NCI-H748 (cell line): ENCODE data around the gene PTPRC.

Experiments used
- DNase-seq: peaks from one replicate; lab custom pipeline; 2025; ENCODE audit not compliant: unreplicated experiment; lab: John Stamatoyannopoulos, UW

Gene PTPRC

DNA sequence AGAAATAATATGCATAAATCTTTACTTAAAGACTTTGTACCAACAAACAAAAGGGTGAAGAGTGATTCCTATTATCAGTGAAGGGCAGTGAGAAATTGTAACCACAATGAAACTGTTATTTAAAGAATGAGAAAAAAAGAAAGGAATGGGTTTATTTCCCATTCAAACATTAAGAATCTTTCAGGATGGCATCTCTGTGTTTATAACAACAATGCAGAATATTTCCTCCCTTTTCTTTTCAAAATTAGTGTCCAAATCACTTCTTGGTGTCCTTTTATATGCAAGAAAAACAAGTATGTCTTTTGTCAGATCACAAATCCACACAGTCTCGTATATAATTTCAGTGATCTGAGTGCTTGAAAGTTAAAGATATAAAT is 61.2 kb downstream of the PTPRC start:
- DNase-seq: no peak

- DNase-seq: no peak
Measured at GRCh38 chr1:198700396-198700795, 61.6 kb downstream of the PTPRC start.

- DNase-seq: peak; percentile 36
Measured at GRCh38 chr1:198701250-198701649, 62.4 kb downstream of the PTPRC start.

DNA sequence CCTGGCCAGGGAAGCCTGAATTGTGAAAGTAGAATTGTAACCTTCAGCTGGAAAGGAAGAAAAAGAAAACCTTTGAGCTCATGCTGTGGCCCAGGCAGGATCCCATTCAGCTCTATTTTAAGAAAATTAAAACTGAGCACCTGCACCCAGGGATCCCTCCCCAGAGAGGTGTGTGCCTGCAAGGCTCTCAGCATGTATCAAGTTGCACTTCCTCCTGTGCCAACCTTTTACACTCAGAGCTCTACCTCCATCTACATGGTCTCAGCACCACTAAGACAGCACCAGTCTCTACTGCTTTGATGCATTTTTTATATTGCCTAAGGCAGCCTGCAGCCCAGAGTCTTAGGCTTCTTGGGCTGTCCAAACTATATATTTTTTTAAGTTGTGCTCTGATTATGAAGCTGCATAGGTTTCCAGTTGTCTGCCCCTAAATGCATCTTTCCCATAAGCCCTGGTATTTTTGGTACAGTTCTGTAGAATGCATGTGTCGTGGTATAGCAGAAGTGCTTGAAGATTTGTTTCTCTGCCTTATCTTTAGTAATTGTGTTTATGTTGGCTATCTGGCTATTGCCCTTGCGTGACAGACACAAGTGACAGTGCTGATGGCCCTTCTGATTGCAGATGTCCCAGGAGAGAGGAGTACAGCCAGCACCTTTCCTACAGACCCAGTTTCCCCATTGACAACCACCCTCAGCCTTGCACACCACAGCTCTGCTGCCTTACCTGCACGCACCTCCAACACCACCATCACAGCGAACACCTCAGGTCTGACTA is 63.1 kb downstream of the PTPRC start:
- no peak for DNase-seq

DNA sequence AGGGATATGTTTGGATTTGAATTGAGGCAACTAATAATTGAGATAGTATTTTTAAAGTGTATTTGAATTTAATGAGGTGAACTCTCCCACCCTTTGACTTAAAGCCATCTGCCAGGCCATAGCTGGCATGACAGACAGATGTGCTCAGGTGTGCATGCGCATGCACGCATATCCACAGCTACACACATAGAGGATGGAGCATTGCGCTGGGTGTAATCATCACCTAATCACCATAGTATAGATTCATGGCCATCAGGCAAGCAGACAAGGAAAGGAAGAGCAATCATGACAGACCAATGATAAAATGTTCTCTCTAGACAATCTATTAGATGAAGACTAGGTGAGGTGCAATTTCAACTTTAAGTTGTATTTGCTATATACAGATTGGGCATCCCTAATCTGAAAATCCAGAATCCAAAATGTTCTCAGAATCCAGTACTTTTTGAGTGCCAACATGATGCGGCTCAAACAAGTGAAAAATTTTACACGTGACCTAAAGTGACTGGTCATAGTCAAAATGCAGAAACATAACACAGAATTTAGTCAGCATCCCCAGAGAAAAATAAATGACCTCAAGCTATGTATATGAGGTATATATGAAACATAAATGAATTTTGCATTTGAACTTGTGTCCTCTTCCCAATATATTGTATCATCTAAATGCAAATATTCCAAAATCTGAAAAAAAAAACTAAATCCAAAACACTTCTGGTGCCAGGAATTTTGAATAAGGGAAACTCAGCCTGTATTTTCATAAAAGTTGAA is 70.1 kb downstream of the PTPRC start:
- DNase-seq: no peak

DNA sequence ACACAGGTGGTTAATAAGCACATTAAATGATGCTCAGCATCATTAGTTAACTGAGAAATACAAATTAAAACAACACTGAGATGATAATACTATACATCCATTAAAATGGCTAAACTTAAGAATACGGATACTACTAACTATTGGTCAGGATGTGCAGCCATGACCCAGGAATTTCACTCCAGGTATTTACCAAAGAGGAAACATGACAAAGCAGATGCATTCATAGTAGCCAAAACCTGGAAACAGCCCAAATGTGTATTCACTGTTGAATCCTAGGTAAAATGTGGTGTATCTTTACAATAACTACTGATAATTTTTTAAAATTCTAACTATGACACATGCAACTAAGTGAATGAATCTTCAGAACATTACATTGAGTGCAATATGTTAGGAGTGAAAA is 73.0 kb downstream of the PTPRC start:
- DNase-seq: no peak

- DNase-seq: no peak
Measured at GRCh38 chr1:198713081-198713480, 74.2 kb downstream of the PTPRC start.

DNA sequence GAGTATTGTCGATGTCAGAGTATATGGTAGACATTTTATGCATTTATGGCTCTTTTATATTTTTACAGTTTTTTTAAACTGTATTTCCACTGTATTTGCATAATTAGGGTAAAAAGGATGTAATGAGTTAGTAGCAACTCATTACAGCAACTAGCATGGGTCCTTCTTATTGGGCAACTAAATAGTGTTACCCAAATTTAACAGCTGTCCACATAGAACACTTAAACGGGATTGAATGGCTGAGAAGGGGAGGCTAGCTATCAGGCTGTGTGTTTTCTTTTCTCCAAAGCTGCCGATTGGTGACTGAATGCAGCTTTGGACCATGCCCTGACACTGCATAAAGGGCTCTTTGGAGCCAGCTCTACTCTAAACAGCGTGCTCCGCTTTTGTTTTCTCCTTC is 75.4 kb downstream of the PTPRC start:
- no peak for DNase-seq

GRCh38 chr1:198716051-198716450 is 77.2 kb downstream of the PTPRC start:
- DNase-seq: no peak

GRCh38 chr1:198717510-198717909 is 78.7 kb downstream of the PTPRC start:
- no peak for DNase-seq

DNA sequence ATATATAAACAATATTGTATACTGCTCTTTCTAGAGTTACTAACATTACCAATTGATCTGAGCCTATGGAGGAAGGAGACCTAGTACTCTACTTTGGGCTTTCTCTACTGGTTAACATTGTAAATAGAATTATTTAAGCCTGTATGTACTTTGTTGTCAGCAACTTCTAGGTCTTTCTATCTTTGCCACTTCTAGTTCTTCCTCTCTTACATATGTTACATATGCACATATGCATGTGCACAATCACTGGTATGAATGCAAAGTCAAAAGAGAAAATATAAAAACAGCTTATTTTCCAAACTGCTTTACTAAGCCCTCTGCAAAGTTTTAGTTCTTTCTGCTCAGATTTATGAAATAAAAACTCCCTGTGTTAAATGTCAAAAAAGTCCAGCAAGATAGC is 84.3 kb downstream of the PTPRC start:
- DNase-seq: no peak

DNA sequence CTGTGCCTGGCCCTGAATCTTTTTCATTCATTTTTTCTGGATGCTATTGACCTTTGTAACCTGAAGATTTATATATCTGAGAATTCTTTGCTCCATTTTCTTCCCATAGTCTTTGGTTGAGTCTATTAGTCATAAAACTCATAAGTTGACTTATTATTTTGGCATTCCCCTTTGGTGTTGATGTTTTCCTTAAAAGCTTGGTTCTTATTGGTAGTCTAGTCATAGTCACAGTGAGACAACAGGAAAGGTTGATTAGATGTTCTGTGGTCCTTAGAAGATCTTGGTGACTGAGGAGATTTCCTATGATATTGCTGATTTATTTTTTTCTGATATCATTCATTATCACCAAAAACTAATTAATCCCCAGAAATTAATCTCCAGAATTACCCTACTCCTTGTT is 86.2 kb downstream of the PTPRC start:
- no peak for DNase-seq

- DNase-seq: no peak
Measured at GRCh38 chr1:198726455-198726854, 87.6 kb downstream of the PTPRC start.

DNA sequence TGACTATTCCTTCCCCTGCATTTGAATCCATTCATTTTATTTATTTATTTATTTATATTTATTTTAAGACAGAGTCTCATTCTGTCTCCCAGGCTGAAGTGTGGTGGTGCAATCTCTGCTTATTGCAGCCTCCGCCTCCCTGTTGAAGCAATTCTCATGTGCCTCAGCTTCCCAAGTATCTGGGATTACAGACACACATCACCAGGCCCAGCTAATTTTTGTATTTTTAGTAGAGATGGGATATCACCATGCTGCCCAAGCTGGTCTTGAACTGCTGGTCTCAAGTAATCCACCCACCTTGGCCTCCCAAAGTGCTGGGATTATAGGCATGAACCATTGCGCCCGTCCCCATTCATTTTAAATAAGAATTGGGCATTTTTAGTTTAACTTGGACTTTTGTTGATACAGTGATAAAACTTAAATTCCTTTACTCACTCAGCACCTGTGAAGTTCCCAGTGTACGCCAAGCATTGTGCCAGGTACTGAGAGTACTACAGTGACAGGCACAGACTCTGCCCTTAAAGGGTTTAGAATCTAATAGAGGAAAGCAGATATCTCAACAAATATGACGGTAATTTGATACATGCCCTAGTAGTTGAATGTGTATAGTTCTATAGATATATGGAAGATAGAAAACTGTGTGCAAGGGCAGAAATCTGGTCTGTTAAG is 90.5 kb downstream of the PTPRC start:
- DNase-seq: no peak

GRCh38 chr1:198730952-198731351 is 92.1 kb downstream of the PTPRC start:
- DNase-seq: no peak

GRCh38 chr1:198734323-198735008 is 95.6 kb downstream of the PTPRC start:
- DNase-seq: no peak

DNA sequence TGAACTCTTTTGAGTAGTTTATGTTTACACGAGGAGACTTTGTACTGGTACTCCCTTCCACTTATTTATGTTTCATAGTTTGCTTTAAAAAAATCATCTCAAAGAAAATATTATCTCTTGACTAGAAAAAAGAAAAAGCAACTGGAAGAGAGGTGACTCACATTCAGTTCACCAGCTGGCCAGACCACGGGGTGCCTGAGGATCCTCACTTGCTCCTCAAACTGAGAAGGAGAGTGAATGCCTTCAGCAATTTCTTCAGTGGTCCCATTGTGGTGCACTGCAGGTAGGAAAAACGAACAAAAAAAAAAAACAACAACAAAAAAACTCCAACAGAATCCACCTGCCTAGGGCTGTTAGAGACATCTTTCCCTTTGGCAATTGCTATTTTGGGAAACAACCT is 102.9 kb downstream of the PTPRC start:
- no peak for DNase-seq

DNA sequence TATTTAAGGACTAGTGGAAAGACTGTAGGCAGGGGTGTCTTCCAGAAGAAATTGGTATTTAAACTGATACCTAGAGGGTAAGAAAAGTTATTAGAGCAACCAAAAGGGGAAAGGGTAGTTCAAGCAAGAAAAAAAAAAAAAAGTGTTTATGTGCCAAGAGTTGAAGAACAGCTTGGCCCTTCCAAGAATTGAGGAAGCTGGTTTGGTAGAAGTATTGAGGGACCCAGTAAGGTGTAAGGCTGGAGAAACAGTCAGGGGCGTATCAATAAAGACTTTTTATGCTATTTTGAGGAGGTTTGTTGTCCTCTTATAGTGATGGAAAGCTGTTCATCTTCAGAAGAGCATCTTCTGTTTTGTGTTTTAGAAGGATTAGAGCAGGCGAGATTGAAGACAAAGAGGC is 108.3 kb downstream of the PTPRC start:
- no peak for DNase-seq

DNA sequence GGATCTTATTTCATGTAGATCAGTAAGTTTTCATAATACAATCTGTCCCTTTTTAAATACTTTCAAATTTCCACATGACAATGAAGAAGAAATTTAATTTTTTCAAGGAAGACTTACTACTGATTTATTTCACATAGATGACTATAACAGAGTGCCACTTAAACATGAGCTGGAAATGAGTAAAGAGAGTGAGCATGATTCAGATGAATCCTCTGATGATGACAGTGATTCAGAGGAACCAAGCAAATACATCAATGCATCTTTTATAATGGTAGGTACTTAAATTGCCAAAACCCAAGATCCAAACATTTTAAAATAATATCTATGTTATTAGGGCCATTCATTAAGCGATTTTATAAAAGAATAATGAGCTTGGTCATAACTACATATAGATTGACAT is 110.4 kb downstream of the PTPRC start:
- no peak for DNase-seq

- DNase-seq: no peak
Measured at GRCh38 chr1:198750081-198750480, 111.2 kb downstream of the PTPRC start.

- no peak for DNase-seq
Measured at GRCh38 chr1:198751741-198752140, 112.9 kb downstream of the PTPRC start.

- DNase-seq: no peak
Measured at GRCh38 chr1:198754670-198755069, 115.8 kb downstream of the PTPRC start.
